K562 (cell line): ENCODE measurements around the gene ME3. TPM values are rescaled to one million over a fixed set of nuclear protein-coding genes. Genes with fewer than 3 reads are reported as not detected.

Source experiments
- ATF4 ChIP-seq: fragments of 450-650 bp; formaldehyde crosslinking; IDR thresholded peaks from 2 replicates; pipeline ENCODE4 v1.4.0; 2022; ENCODE audit warnings: mild to moderate bottlenecking, moderate library complexity
- CBFA2T2 ChIP-seq: fragments of 450-650 bp; conservative IDR thresholded peaks from 2 replicates; pipeline ENCODE4 v1.6.1; 2017; ENCODE audit warnings: mild to moderate bottlenecking
- CBFA2T3 ChIP-seq: fragments of 450-650 bp; IDR thresholded peaks from 2 replicates; pipeline ENCODE4 v1.6.1; 2017
- GTF2F1 ChIP-seq: IDR thresholded peaks from 2 replicates; pipeline ENCODE4 v1.6.1; 2011; ENCODE audit warnings: low read depth, low read length, improper control_type of control experiment
- NBN ChIP-seq: fragments of 450-650 bp; IDR thresholded peaks from 2 replicates; pipeline ENCODE4 v1.6.1; 2016; ENCODE audit warnings: low read depth, mild to moderate bottlenecking
- PBX2 ChIP-seq, 2 experiments: IDR thresholded peaks in 1 of 2; conservative IDR thresholded peaks in 1 of 2; 2 replicates each; pipeline ENCODE4 v1.6.1; 2016; ENCODE audit warnings: low read depth in 2 of 2, mild to moderate bottlenecking in 1 of 2, missing compliant biosample characterization in 1 of 2, missing genetic modification characterization in 1 of 2, moderate library complexity in 1 of 2
- PTBP1 ChIP-seq: fragments of 200-400 bp; formaldehyde crosslinking; IDR thresholded peaks from 2 replicates; pipeline ENCODE4 v1.6.1; 2017; ENCODE audit warnings: low read depth, low read length
- RUNX1 ChIP-seq: sonication (generic); IDR thresholded peaks from 2 replicates; pipeline ENCODE4 v1.6.1; 2016; ENCODE audit warnings: antibody characterized with exemption, low read depth
- SMARCC2 ChIP-seq: fragments of 450-650 bp; IDR thresholded peaks from 2 replicates; pipeline ENCODE4 v1.6.1; 2017; ENCODE audit warnings: antibody characterized with exemption, moderate library complexity, mild to moderate bottlenecking, low read depth
- SOX6 ChIP-seq: fragments of 450-650 bp; IDR thresholded peaks from 2 replicates; pipeline ENCODE4 v1.6.1; 2014; ENCODE audit warnings: mild to moderate bottlenecking
- STAG1 ChIP-seq: sonication (generic); formaldehyde crosslinking; IDR thresholded peaks from 2 replicates; pipeline ENCODE4 v1.5.0; 2020; ENCODE audit warnings: missing genetic modification reagents, borderline replicate concordance
- TFAP4 ChIP-seq: sonication (generic); formaldehyde crosslinking; IDR thresholded peaks from 2 replicates; pipeline ENCODE4 v1.8.0; 2022; ENCODE audit warnings: missing genetic modification reagents, mild to moderate bottlenecking, moderate library complexity, borderline replicate concordance
- YY1 ChIP-seq, 3 experiments: IDR thresholded peaks; 2 replicates each; pipeline ENCODE4 v1.6.1; 2011; ENCODE audit warnings: low read length in 2 of 3, mild to moderate bottlenecking in 2 of 3, moderate library complexity in 2 of 3, borderline replicate concordance in 1 of 3, control low read depth in 1 of 3, low read depth in 1 of 3; ENCODE audit not compliant: insufficient read depth in 3 of 3, insufficient replicate concordance in 2 of 3, control insufficient read depth in 1 of 3, insufficient read length in 1 of 3; ENCODE audit errors: extremely low read depth in 1 of 3
- ZNF232 ChIP-seq: sonication (generic); formaldehyde crosslinking; IDR thresholded peaks from 2 replicates; pipeline ENCODE4 v1.8.0; 2022; ENCODE audit warnings: mild to moderate bottlenecking, missing genetic modification reagents
- ZNF561 ChIP-seq: fragments of 450-650 bp; formaldehyde crosslinking; conservative IDR thresholded peaks from 2 replicates; pipeline ENCODE4 v1.4.0; 2020; ENCODE audit warnings: mild to moderate bottlenecking, moderate library complexity
- ZNF586 ChIP-seq: fragments of 450-650 bp; formaldehyde crosslinking; conservative IDR thresholded peaks from 2 replicates; pipeline ENCODE4 v1.4.0; 2020; ENCODE audit warnings: mild to moderate bottlenecking, moderate library complexity
- polyA plus RNA-seq, 8 experiments: library from polyadenylated mRNA; depleted of rRNA in 4 of 8; stranded (reverse) in 5 of 8; unstranded in 3 of 8; fragments of >200 nt; fragmentation: Nextera tagmentation in 2 of 8; fragmentation: Illumina TruSeq in 1 of 8; extraction: Ambion mirVana in 2 of 8; extraction: Trizol in 1 of 8; gene quantifications; 2 replicates each; pipeline versions ENCODE4 v1.2.1 to v1.2.3, GENCODE V29; 2011 to 2014; ENCODE audit warnings: inconsistent platforms in 1 of 8, missing spikeins in 1 of 8
- total RNA-seq, 7 experiments: library from RNA; depleted of rRNA in 6 of 7; stranded (reverse); fragments of >200 nt in 6 of 7; fragmentation: Illumina TruSeq in 2 of 7; extraction: Trizol in 2 of 7; gene quantifications; 2 replicates each; pipeline versions ENCODE4 v1.2.1 to v1.2.3, GENCODE V29; 2011 to 2021; ENCODE audit warnings: low replicate concordance in 1 of 7
- TF ChIP-seq, protein P1 (sequence below): IDR thresholded peaks from 3 replicates; pipeline ENCODE4 v1.6.1; 2011; ENCODE audit warnings: borderline replicate concordance, mild to moderate bottlenecking, moderate library complexity; ENCODE audit not compliant: insufficient read length; ENCODE audit errors: extremely low read depth
- TF ChIP-seq, protein P2 (sequence below): fragments of 250-450 bp; sonication (Bioruptor Pico); IDR thresholded peaks from 2 replicates; pipeline ENCODE4 v1.5.0; 2020; ENCODE audit warnings: mild to moderate bottlenecking, borderline replicate concordance

Gene ME3
- total and polyA plus RNA-seq, 9 of the 15 experiments (the other 6 are each of a cell fraction or from before 2014, with no cell fraction given), result not detected

- TF ChIP-seq PBX2 (CRISPR knock-in tag; IDR thresholded peaks at IDR 0.05; ENCODE audit: low read depth), result no peak
- peak; percentile 17; the same call in 1 of the 2 replicates for TF ChIP-seq PBX2 (tag; conservative IDR thresholded peaks at IDR 0.05; ENCODE audit: low read depth)
- no peak for TF ChIP-seq GTF2F1
- TF ChIP-seq, protein P1, sequence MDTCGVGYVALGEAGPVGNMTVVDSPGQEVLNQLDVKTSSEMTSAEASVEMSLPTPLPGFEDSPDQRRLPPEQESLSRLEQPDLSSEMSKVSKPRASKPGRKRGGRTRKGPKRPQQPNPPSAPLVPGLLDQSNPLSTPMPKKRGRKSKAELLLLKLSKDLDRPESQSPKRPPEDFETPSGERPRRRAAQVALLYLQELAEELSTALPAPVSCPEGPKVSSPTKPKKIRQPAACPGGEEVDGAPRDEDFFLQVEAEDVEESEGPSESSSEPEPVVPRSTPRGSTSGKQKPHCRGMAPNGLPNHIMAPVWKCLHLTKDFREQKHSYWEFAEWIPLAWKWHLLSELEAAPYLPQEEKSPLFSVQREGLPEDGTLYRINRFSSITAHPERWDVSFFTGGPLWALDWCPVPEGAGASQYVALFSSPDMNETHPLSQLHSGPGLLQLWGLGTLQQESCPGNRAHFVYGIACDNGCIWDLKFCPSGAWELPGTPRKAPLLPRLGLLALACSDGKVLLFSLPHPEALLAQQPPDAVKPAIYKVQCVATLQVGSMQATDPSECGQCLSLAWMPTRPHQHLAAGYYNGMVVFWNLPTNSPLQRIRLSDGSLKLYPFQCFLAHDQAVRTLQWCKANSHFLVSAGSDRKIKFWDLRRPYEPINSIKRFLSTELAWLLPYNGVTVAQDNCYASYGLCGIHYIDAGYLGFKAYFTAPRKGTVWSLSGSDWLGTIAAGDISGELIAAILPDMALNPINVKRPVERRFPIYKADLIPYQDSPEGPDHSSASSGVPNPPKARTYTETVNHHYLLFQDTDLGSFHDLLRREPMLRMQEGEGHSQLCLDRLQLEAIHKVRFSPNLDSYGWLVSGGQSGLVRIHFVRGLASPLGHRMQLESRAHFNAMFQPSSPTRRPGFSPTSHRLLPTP, result no peak
- TF ChIP-seq STAG1, result no peak
- no peak for TF ChIP-seq ATF4 (CRISPR knock-in tag)
- no peak for TF ChIP-seq TFAP4 (CRISPR knock-in tag)
- TF ChIP-seq PTBP1, result no peak
- TF ChIP-seq ZNF232 (CRISPR knock-in tag), result no peak
- no peak for TF ChIP-seq SMARCC2
- TF ChIP-seq SOX6, result peak; percentile 80
- TF ChIP-seq YY1 (IDR thresholded peaks at IDR 0.05; ENCODE audit: borderline replicate concordance in 1 of 3, control insufficient read depth in 1 of 3, extremely low read depth in 1 of 3, insufficient read depth in 3 of 3, insufficient read length in 1 of 3, insufficient replicate concordance in 2 of 3, low read depth in 1 of 3, low read length in 2 of 3), result no peak
- TF ChIP-seq ZNF586 (CRISPR knock-in tag), result no peak
- TF ChIP-seq CBFA2T3, result peak; percentile 78
- TF ChIP-seq, protein P2, sequence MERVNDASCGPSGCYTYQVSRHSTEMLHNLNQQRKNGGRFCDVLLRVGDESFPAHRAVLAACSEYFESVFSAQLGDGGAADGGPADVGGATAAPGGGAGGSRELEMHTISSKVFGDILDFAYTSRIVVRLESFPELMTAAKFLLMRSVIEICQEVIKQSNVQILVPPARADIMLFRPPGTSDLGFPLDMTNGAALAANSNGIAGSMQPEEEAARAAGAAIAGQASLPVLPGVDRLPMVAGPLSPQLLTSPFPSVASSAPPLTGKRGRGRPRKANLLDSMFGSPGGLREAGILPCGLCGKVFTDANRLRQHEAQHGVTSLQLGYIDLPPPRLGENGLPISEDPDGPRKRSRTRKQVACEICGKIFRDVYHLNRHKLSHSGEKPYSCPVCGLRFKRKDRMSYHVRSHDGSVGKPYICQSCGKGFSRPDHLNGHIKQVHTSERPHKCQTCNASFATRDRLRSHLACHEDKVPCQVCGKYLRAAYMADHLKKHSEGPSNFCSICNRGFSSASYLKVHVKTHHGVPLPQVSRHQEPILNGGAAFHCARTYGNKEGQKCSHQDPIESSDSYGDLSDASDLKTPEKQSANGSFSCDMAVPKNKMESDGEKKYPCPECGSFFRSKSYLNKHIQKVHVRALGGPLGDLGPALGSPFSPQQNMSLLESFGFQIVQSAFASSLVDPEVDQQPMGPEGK (CRISPR knock-in tag), result no peak
- peak; percentile 65 for TF ChIP-seq CBFA2T2
- no peak for TF ChIP-seq RUNX1
- no peak for TF ChIP-seq NBN
- TF ChIP-seq ZNF561 (CRISPR knock-in tag), result no peak
Observed at GRCh38 chr11:86518211-86518610, 154.2 kb downstream of the ME3 start (continued).
